Sigmoid colon (tissue), 4 donors: Measurements from ENCODE around the gene SND1.

Experiments used
- EP300 ChIP-seq, 4 donors: sonication (generic); formaldehyde crosslinking; IDR thresholded peaks; one replicate each; pipeline ENCODE4 v1.6.1; 2017; ENCODE audit warnings: antibody characterized with exemption in 4 of 4
- POLR2A ChIP-seq, 2 donors: fragments of 450-650 bp; IDR thresholded peaks; one replicate each; pipeline ENCODE4 v1.6.1; 2016; ENCODE audit warnings: antibody characterized with exemption in 2 of 2, mild to moderate bottlenecking in 2 of 2, moderate library complexity in 2 of 2
- POLR2AphosphoS5 ChIP-seq, 4 donors: sonication (generic); formaldehyde crosslinking; IDR thresholded peaks; one replicate each; pipeline ENCODE4 v1.6.1; 2017; ENCODE audit warnings: antibody characterized with exemption in 4 of 4
- TF ChIP-seq, protein P1 (sequence below), 4 experiments: fragments of 450-650 bp in 3 of 4; fragments of 200-600 bp in 1 of 4; IDR thresholded peaks; one replicate each; pipeline ENCODE4 v1.5.1; 2016 to 2019; ENCODE audit warnings: antibody characterized with exemption in 4 of 4, mild to moderate bottlenecking in 3 of 4, moderate library complexity in 2 of 4

DNA sequence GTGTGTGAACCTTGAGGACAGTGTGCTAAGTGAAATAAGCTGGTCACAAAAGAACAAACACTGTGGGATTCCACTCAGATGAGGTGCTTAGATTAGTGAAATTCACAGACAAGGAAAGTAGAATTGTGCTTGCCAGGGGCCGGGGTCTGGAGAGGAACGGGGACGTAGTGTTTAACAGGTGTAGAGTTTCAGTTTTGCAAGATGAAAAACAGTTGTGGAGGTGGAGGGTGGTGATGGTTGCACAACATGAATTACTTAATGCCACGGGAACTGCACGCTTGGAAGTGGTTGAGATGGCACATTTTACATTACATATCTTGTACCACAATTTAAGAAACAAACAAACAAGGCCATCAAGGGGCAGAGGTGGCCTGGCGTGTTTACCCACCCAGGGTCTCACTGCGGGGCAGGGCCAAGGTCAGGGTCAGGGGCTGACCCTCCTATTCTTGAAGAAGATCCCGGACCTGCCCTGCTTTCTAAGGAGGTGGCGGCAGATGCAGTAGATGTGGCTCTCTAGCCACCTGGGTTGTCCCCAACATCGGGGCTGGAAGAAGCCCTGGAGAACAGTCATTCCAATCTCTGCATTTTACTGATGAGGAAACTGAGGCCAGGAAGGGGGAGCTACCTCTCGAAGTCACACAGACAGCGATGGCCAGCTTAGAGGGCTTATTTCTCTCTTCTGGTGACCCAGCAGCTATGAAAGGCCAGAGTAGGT lies 470.7 kb downstream of the SND1 start:
- TF ChIP-seq EP300 (IDR thresholded peaks at IDR 0.05), result no peak
- TF ChIP-seq, protein P1, sequence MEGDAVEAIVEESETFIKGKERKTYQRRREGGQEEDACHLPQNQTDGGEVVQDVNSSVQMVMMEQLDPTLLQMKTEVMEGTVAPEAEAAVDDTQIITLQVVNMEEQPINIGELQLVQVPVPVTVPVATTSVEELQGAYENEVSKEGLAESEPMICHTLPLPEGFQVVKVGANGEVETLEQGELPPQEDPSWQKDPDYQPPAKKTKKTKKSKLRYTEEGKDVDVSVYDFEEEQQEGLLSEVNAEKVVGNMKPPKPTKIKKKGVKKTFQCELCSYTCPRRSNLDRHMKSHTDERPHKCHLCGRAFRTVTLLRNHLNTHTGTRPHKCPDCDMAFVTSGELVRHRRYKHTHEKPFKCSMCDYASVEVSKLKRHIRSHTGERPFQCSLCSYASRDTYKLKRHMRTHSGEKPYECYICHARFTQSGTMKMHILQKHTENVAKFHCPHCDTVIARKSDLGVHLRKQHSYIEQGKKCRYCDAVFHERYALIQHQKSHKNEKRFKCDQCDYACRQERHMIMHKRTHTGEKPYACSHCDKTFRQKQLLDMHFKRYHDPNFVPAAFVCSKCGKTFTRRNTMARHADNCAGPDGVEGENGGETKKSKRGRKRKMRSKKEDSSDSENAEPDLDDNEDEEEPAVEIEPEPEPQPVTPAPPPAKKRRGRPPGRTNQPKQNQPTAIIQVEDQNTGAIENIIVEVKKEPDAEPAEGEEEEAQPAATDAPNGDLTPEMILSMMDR (IDR thresholded peaks at IDR 0.05), result no peak
- no peak for TF ChIP-seq POLR2A (IDR thresholded peaks at IDR 0.05)
- TF ChIP-seq POLR2AphosphoS5 (IDR thresholded peaks at IDR 0.05), result no peak
